GM18951 (cell line): Measurements from ENCODE around the gene UNC13C.
"Not testable (repeated sequence)": the region's sequence is repeated elsewhere in the genome, so short reads cannot be mapped to it uniquely, and the experiment has no call there.

Experiments
- POLR2A ChIP-seq: IDR thresholded peaks from 4 replicates; pipeline ENCODE4 v1.6.1; 2011; ENCODE audit warnings: mild to moderate bottlenecking; ENCODE audit not compliant: insufficient read length, insufficient read depth; ENCODE audit errors: extremely low read depth
- in situ Hi-C: fragments of 300-500 bp; cut with MboI; formaldehyde crosslinking; loops from one replicate; pipeline ENCODE4 v1.12.0; 2022; ENCODE audit warnings: low sequenced_read_pairs, mixed read lengths, inconsistent platforms; ENCODE audit not compliant: unreplicated experiment

Gene UNC13C

DNA sequence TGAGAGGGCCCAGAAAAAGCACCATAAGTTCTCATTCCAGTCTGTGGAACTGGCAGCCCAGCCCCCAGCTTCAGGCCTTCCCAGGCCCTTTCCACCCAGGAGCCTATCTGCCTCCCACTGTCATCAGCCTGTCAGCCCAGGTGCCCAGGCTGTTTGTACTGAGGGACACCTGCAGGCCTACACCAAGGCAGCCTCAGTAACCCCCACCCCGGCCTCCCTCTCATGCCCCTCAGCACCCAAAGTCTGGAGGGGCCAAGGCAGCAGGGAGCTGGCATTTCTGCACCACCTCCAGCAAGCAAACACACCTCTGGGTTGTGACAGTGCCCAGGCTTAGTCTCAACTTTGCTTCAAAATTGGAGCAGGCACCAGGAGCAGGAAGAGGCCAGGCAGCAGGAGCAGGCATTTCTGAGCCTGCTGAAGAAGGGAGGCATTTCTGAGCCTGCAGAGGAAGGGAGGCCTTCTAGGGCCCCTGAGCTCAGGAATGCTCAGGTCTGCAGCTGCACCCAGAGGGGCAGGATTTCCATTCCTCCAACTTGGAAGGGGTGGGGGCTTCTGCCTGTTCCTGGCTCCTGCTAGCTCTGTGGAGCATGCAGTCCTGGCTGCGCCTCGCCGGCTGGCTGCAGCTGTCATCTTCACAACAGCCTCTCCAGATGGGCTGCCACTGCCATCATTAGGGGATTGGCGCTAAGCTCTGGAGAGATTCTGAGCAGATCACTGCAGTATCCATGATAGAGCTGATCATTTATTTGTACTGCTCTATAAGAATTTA, 396.1 kb downstream of the UNC13C start:
- in situ Hi-C loops, result no loop called here

DNA sequence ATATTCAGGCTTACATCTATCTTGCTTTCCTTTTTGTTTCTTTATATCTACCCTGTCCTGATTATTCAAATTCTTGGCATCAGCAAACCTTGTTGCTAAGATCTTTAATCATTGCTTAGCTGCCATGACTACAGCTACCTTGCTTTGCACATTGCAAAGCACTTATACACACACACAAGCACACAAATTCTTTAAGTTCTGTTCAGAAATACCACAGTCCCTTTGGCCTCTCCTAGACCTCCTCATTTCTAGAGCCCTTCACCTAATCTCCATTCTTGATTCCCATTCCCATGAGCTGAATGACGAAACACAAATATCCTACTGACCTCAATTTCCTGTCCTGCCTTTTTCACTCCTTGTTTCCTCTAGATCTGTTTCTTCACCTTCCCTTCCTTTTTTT, 409.6 kb downstream of the UNC13C start:
- in situ Hi-C loops, result no loop called here
- no peak for TF ChIP-seq POLR2A

More for the DNA sequence above, 396.1 kb downstream of the UNC13C start:
- no peak for TF ChIP-seq POLR2A

DNA sequence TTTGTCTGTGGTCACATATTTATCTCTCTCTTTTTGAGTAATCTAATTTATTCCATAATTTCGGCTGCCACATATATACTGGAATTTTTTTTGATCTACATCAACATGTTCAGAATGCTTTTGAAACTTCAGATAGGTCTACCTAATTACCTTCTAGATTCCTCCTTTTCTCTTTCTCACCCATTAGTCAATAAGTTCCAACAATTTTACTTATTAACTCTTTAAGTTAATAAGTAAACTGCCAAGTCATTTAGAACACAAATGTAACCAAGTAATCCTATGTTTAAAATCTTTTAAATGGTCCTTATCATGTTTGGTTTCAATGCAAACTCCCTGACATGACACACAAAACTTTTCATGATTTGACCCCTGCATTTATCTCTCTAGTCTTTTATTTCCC, 410.5 kb downstream of the UNC13C start:
- TF ChIP-seq POLR2A, result no peak
- in situ Hi-C loops, result no loop called here

DNA sequence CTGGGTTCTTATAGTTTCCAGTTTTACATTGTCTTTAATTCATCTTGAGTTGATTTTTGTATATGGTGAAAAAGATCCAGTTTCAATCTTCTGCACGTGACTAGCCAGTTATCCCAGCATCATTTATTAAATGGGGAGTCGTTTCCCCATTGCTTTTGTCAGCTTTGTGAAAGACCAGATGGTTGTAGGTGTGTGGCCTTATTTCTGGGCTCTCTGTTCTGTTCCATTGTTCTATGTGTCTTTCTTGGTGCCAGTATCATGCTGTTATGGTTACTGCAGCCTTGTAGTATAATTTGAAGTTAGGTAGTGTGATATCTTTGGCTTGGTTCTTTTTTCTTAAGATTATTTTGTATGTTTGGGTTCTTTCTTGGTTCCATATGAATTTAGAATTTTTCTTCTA, 432.2 kb downstream of the UNC13C start:
- in situ Hi-C loops, result no loop called here
- no peak for TF ChIP-seq POLR2A

DNA sequence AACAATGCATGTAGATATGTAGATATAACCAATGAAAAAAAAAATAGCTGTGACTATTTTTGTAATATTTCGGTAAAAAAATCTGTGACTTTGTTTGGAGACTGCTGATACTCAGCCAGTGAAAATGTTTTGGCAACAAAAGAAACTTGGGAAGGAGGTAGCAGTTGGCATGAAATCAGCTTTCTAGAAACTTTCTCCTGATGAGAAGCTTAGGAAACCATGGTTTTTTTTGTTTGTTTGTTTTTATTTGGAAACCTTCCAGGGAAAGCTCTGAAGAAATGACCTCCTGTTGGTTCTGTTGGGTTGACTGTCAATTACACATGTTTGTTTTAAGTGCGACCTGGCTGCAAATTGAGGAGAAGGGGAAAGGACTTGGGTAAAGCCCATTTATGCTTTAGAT, 445.9 kb downstream of the UNC13C start:
- no peak for TF ChIP-seq POLR2A
- in situ Hi-C loops, result no loop called here

DNA sequence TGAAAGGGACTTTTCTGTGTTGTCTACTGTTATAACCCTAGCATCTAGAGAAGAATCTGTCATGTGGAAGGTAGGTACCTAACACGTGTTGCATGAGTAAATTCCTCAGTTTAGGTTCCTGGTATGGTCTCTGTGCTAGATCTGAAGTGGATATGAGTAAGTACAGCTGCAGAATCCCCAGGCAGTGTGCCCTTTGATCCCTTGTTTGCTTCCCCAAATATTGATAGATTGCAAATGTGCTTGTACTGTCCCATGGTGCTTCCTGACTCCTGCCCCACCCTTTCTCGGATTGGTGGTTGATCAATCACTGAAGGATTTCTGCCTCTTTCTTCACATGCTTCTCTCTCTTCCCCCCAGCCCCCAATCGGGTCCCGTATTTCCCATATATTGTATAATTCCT, 450.4 kb downstream of the UNC13C start:
- in situ Hi-C loops, result no loop called here
- no peak for TF ChIP-seq POLR2A

DNA sequence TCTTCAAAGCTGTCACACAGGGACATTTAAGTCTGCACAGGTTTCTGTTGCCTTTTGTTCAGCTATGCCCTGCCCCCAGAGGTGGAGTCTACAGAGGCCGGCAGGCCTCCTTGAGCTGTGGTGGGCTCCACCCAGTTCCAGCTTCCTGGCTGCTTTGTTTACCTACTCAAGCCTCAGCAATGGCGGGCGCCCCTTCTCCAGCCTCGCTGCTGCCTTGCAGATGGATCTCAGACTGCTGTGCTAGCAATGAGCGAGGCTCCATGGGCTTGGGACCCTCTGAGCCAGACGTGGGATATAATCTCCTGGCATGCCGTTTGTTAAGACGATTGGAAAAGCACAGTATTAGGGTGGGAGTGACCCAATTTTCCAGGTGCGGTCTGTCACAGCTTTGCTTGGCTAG, 472.0 kb downstream of the UNC13C start:
- in situ Hi-C loops, result not testable (repeated sequence)

DNA sequence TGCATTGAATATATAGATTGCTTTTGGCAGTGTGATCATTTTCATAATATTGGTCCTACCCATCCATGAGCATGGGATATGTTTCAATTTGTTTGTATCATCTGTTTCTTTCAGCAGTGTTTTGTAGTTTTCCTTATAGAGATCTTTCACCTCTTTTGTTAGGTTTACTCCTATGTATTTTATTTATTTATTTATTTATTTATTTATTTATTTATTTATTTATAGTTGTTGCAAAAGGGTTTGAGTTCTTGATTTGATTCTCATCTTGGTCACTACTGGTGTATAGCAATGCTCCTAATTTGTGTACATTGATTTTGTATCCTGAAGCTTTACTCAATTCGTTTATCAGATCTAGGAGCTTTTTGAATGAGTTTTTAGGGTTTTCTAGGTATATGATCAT, 478.2 kb downstream of the UNC13C start:
- no peak for TF ChIP-seq POLR2A
- in situ Hi-C loops, result no loop called here

DNA sequence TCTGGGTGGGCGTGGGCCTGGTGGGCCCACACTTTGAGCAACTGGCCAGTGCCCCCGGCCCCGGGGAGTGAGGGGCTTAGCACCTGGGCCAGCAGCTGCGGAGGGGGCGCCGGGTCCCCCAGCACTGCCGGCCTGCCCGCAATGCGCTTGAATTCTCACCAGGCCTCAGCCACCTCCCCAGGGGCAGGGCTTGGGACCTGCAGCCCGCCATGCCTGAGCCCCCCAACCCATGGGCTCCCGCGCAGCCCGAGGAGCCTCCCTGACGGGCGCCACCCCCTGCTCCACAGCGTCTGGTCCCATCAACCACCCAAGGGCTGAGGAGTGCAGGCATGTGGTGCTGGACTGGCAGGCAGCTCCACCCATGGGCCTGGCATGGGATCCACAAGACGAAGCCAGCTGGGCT, 484.3 kb downstream of the UNC13C start:
- in situ Hi-C loops, result no loop called here
- TF ChIP-seq POLR2A, result no peak

DNA sequence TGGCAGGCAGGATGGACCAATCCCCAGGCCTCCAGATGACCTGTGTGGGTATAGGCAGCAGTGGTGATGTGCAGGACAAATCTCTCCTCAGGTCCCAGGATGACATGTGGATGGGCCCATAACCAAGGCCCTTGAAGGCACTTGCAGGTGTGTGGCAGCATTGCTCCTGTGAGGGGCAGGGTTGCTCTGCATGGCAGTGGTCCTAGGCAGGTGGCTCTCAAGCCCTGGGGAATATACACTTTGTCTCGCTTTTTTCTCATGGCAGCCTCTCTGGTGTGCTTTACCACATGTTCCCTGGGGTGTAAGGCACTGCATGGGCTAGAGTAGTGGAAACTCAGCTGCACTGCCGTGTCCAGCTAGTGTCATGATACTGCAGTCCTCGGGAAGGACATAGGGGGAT, 503.6 kb downstream of the UNC13C start:
- in situ Hi-C loops, result no loop called here
- TF ChIP-seq POLR2A, result no peak

DNA sequence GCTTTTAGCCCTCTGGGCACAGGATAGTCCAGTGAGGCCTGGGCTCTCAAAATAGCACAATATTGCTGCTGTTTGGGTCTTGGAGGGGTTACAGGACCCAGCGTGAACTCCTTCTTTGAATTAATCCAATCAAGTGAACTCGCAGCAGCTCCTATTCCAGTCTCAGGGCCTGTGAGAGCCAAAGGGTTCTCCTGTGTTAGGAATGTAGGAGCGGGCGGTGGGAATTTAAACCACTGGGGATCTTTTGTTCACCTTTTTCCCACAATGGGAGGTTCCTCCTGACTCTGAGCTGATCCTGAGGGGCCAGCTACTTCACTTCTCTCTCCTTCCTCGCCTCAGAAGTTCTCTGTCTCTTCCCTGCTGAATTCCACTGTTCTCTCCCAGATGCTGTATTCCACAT, 504.0 kb downstream of the UNC13C start:
- in situ Hi-C loops, result no loop called here
- TF ChIP-seq POLR2A, result no peak

DNA sequence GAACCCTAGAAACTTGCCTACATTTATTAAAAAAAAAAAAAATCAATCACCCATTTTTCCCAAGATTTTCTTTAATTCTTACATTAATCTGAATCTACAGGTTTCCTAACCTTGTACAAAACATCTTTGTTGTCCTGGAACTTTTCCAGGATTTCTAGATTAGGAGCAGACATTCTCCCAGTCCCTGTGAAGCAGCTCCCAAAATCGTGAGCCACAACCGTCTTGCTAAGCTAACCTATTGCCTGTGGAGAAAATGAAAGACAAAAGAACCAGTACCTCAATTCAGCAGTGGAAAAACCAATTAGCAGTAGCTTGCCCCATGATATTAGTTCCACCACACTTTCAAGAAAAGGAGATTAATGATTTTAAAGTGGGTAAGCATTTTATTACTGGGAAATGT, 522.1 kb downstream of the UNC13C start:
- in situ Hi-C loops, result no loop called here
- no peak for TF ChIP-seq POLR2A

DNA sequence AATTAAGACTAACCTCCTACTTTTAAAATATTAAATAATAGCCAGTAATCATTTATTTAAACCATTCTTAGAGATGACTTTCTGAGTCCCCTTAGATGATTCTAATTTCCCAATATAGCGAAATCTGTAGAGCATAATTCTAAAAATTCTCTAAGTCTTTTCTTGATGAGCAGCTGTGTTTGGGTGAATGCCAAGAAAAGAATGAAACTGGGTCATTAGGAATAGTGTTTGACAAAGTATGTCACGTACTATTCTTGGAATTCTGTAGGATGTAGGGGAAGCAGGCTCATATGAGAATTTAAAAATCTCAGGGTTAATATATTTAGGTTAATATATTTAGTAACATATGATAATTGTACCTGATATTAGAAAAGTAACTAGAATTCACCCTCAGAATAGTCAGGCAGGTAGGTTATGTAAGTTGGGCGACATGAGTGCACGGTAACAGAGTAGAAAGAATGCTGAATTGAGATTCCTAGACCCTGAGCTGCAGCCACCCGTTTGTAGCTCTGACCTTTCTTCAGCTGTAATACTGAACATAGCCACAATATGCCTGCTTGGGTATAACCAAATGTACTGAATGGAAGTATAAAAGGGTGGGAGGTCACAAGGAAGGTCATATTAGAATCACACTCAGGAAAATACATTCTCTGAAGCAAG, 524.3 kb downstream of the UNC13C start:
- no peak for TF ChIP-seq POLR2A
- in situ Hi-C loops, result no loop called here

DNA sequence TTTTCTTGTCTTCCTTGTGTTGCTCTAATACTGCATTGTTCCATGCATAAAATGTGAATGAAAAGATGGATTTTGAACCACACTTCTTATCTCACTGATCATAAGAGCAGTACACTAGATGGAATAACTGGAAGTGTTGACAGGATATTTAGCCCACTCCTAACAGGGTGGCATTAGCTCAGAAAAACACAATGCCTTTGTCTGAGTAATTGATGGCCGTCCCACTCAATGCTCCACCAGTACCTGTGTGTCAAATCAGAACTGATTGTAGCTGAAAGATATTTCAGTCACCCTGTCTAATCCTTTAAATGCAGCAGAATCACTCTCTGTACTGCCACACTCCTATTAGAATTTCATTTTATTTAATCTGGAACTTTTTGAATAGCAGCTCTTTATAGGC, 526.5 kb downstream of the UNC13C start:
- TF ChIP-seq POLR2A, result no peak
- in situ Hi-C loops, result no loop called here
